Neuron (in vitro differentiated cells): ENCODE results near the gene MUSTN1.

Source experiments
- H2AFZ ChIP-seq: one replicate; pipeline ENCODE4 v1.6.1; 2013; ENCODE audit warnings: low read depth, mild to moderate bottlenecking, inconsistent platforms, low read length, moderate library complexity
- H3K27me3 ChIP-seq: one replicate; pipeline ENCODE4 v1.6.1; 2013; ENCODE audit warnings: low read length; ENCODE audit not compliant: insufficient read depth
- H3K36me3 ChIP-seq: one replicate; pipeline ENCODE4 v1.6.1; 2013; ENCODE audit warnings: low read length; ENCODE audit not compliant: insufficient read depth
- H3K4me1 ChIP-seq: one replicate; pipeline ENCODE4 v1.6.1; 2013; ENCODE audit warnings: low read length; ENCODE audit not compliant: insufficient read depth
- H3K4me3 ChIP-seq: 2 replicates; pipeline ENCODE4 v1.5.1; 2013; ENCODE audit warnings: mild to moderate bottlenecking, low read length, moderate library complexity
- H3K9me3 ChIP-seq: one replicate; pipeline ENCODE4 v1.6.1; 2013; ENCODE audit warnings: low read length

MUSTN1 gene

GRCh38 chr3:52790741-52791140 lies 44.1 kb downstream of the MUSTN1 start:
- Histone ChIP-seq H2AFZ (no peak overlapping the region), H3K9me3 (no peaks in the 10 kb centered on the region), H3K36me3 (no peaks in the 10 kb centered on the region), H3K4me3 (no peak overlapping the region), H3K27me3 (peaks cover 4% of the 10 kb centered on the region), H3K4me1 (peaks cover 4% of the 10 kb centered on the region)

GRCh38 chr3:52790337-52790736 lies 44.5 kb downstream of the MUSTN1 start:
- Histone ChIP-seq H3K4me3 (no peak overlapping the region), H3K9me3 (no peaks in the 10 kb centered on the region), H2AFZ (no peak overlapping the region), H3K36me3 (no peaks in the 10 kb centered on the region), H3K27me3 (peaks cover 4% of the 10 kb centered on the region), H3K4me1 (peaks cover 4% of the 10 kb centered on the region)

- Histone ChIP-seq H3K9me3 (no peaks in the 10 kb centered on the region), H3K4me3 (no peak overlapping the region), H3K4me1 (peaks cover 2% of the 10 kb centered on the region), H3K36me3 (no peaks in the 10 kb centered on the region), H2AFZ (no peak overlapping the region), H3K27me3 (peaks cover 4% of the 10 kb centered on the region)
Observed at GRCh38 chr3:52789746-52790040, 45.1 kb downstream of the MUSTN1 start.

GRCh38 chr3:52788890-52789745 lies 45.7 kb downstream of the MUSTN1 start:
- Histone ChIP-seq H3K27me3 (peaks cover 4% of the 10 kb centered on the region), H3K9me3 (no peaks in the 10 kb centered on the region), H2AFZ (no peak overlapping the region), H3K4me3 (no peak overlapping the region), H3K4me1 (no peaks in the 10 kb centered on the region), H3K36me3 (no peaks in the 10 kb centered on the region)

- Histone ChIP-seq H3K9me3 (no peaks in the 10 kb centered on the region), H3K4me1 (no peaks in the 10 kb centered on the region), H3K4me3 (no peak overlapping the region), H3K27me3 (peaks cover 4% of the 10 kb centered on the region), H3K36me3 (no peaks in the 10 kb centered on the region), H2AFZ (no peak overlapping the region)
Observed at GRCh38 chr3:52787672-52788625, 46.9 kb downstream of the MUSTN1 start.

- no peaks in the 10 kb centered on the region for H3K4me1 ChIP-seq
- no peaks in the 10 kb centered on the region for H3K9me3 ChIP-seq
- peaks cover 4% of the 10 kb centered on the region for H3K27me3 ChIP-seq
- no peaks in the 10 kb centered on the region for H3K36me3 ChIP-seq
- no peak overlapping the region for H3K4me3 ChIP-seq
- H2AFZ ChIP-seq = no peak overlapping the region
Observed at GRCh38 chr3:52787246-52787645, 47.6 kb downstream of the MUSTN1 start.

- Histone ChIP-seq H3K4me3 (no peak overlapping the region), H3K36me3 (no peaks in the 10 kb centered on the region), H2AFZ (no peak overlapping the region), H3K4me1 (no peaks in the 10 kb centered on the region), H3K27me3 (peaks cover 3% of the 10 kb centered on the region), H3K9me3 (no peaks in the 10 kb centered on the region)
Observed at GRCh38 chr3:52786330-52787215, 48.2 kb downstream of the MUSTN1 start.

- no peaks in the 10 kb centered on the region for H3K4me1 ChIP-seq
- no peaks in the 10 kb centered on the region for H3K9me3 ChIP-seq
- no peak overlapping the region for H2AFZ ChIP-seq
- peaks cover 3% of the 10 kb centered on the region for H3K27me3 ChIP-seq
- H3K4me3 ChIP-seq = no peak overlapping the region
- H3K36me3 ChIP-seq = no peaks in the 10 kb centered on the region
Observed at GRCh38 chr3:52784931-52785590, 49.8 kb downstream of the MUSTN1 start.

- Histone ChIP-seq H3K9me3 (no peaks in the 10 kb centered on the region), H3K4me1 (no peaks in the 10 kb centered on the region), H3K36me3 (no peaks in the 10 kb centered on the region), H3K27me3 (peaks cover 3% of the 10 kb centered on the region), H3K4me3 (no peak overlapping the region), H2AFZ (no peak overlapping the region)
Observed at GRCh38 chr3:52784021-52784621, 50.7 kb downstream of the MUSTN1 start.

GRCh38 chr3:52783211-52783555 lies 51.6 kb downstream of the MUSTN1 start:
- no peak overlapping the region for H2AFZ ChIP-seq
- no peaks in the 10 kb centered on the region for H3K9me3 ChIP-seq
- H3K4me3 ChIP-seq = no peak overlapping the region
- no peaks in the 10 kb centered on the region for H3K36me3 ChIP-seq
- no peaks in the 10 kb centered on the region for H3K4me1 ChIP-seq
- peaks cover 3% of the 10 kb centered on the region for H3K27me3 ChIP-seq
